SU-DHL-6 (cell line): ENCODE results near the gene ADARB2.

Experiments
- EZH2phosphoT487 ChIP-seq: fragments of 200-600 bp; sonication (generic), shearing (Covaris generic); conservative IDR thresholded peaks from 2 replicates; pipeline ENCODE4 v1.6.1; 2018; ENCODE audit warnings: mild to moderate bottlenecking, antibody characterized with exemption, low read length, moderate library complexity, mixed read lengths
- TF ChIP-seq, protein P1 (sequence below): fragments of 200-600 bp; sonication (generic); IDR thresholded peaks from one replicate; pipeline ENCODE4 v1.5.1; 2017; ENCODE audit warnings: antibody characterized with exemption, mild to moderate bottlenecking, low read length, moderate library complexity; ENCODE audit not compliant: insufficient read depth, poor library complexity, severe bottlenecking

- TF ChIP-seq, protein P1, sequence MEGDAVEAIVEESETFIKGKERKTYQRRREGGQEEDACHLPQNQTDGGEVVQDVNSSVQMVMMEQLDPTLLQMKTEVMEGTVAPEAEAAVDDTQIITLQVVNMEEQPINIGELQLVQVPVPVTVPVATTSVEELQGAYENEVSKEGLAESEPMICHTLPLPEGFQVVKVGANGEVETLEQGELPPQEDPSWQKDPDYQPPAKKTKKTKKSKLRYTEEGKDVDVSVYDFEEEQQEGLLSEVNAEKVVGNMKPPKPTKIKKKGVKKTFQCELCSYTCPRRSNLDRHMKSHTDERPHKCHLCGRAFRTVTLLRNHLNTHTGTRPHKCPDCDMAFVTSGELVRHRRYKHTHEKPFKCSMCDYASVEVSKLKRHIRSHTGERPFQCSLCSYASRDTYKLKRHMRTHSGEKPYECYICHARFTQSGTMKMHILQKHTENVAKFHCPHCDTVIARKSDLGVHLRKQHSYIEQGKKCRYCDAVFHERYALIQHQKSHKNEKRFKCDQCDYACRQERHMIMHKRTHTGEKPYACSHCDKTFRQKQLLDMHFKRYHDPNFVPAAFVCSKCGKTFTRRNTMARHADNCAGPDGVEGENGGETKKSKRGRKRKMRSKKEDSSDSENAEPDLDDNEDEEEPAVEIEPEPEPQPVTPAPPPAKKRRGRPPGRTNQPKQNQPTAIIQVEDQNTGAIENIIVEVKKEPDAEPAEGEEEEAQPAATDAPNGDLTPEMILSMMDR = no peak
- no peak for TF ChIP-seq EZH2phosphoT487
Observed at GRCh38 chr10:1343176-1343575, 394.1 kb downstream of the ADARB2 start.
